IMR-90 (cell line): ENCODE measurements around the gene PFN2.

Experiments
- CTCF ChIP-seq: conservative IDR thresholded peaks from 2 replicates; pipeline ENCODE4 v1.5.1; 2012; ENCODE audit warnings: mild to moderate bottlenecking, low read depth, low read length, improper control_type of control experiment
- MAZ ChIP-seq: IDR thresholded peaks from 2 replicates; pipeline ENCODE4 v1.6.1; 2012; ENCODE audit warnings: low read depth, mild to moderate bottlenecking, low read length, improper control_type of control experiment, moderate library complexity, borderline replicate concordance
- POLR2A ChIP-seq: IDR thresholded peaks from 2 replicates; pipeline ENCODE4 v1.6.1; 2012; ENCODE audit warnings: mild to moderate bottlenecking, low read depth, low read length
- RFX5 ChIP-seq: IDR thresholded peaks from 2 replicates; pipeline ENCODE4 v1.8.0; 2012; ENCODE audit warnings: low read depth, mild to moderate bottlenecking, low read length, moderate library complexity
- SMC3 ChIP-seq: fragments of 150-350 bp; IDR thresholded peaks from 2 replicates; pipeline ENCODE4 v1.6.1; 2016; ENCODE audit warnings: low read depth, mild to moderate bottlenecking, antibody characterized with exemption, low read length, moderate library complexity

GRCh38 chr3:150015901-150016300 is 45.2 kb upstream of the PFN2 start:
- TF ChIP-seq MAZ (no peak), RFX5 (no peak), CTCF (no peak), POLR2A (no peak), SMC3 (no peak)
